Brain microvascular endothelial cell (primary cell): ENCODE measurements around the gene GPR68.

ENCODE experiments used
- DNase-seq: peaks from one replicate; pipeline ENCODE4 v3.0.0-alpha.2; 2020
- H3K27ac ChIP-seq: fragments of 250-450 bp; sonication (Bioruptor Pico); 2 replicates; pipeline ENCODE4 v1.5.1; 2020; ENCODE audit warnings: mild to moderate bottlenecking, moderate library complexity
- H3K27me3 ChIP-seq: fragments of 250-450 bp; sonication (Bioruptor Pico); replicated peaks from 2 replicates; pipeline ENCODE4 v1.5.1; 2020; ENCODE audit warnings: mild to moderate bottlenecking
- H3K36me3 ChIP-seq: fragments of 250-450 bp; sonication (Bioruptor Pico); replicated peaks from 2 replicates; pipeline ENCODE4 v1.5.1; 2020; ENCODE audit warnings: mild to moderate bottlenecking
- H3K4me3 ChIP-seq: 2 replicates; pipeline ENCODE4 v1.5.1; 2011; ENCODE audit warnings: low read depth, mild to moderate bottlenecking, control low read depth, low read length, moderate library complexity
- in situ Hi-C: cut with HindIII; loops from 2 replicates; pipeline ENCODE4 v1.10.0; 2017; ENCODE audit warnings: low sequenced_read_pairs, low pct_ligation_motif_present
- TF ChIP-seq, protein P1 (sequence below): IDR thresholded peaks from 2 replicates; pipeline ENCODE4 v1.5.1; 2011; ENCODE audit warnings: low read depth, mild to moderate bottlenecking, moderate library complexity, low read length, control low read depth, inconsistent platforms; ENCODE audit errors: missing control alignments

GPR68 gene

GRCh38 chr14:91284146-91284790, 39.8 kb upstream of the GPR68 start:
- in situ Hi-C loops: loop anchor here (25.0 kb wide), 2 partner anchors 97 to 372 kb away; no protein-coding TSS in a partner anchor
- peak; percentile 53 for DNase-seq
- H3K4me3 ChIP-seq: no peak overlapping the region
- TF ChIP-seq, protein P1, sequence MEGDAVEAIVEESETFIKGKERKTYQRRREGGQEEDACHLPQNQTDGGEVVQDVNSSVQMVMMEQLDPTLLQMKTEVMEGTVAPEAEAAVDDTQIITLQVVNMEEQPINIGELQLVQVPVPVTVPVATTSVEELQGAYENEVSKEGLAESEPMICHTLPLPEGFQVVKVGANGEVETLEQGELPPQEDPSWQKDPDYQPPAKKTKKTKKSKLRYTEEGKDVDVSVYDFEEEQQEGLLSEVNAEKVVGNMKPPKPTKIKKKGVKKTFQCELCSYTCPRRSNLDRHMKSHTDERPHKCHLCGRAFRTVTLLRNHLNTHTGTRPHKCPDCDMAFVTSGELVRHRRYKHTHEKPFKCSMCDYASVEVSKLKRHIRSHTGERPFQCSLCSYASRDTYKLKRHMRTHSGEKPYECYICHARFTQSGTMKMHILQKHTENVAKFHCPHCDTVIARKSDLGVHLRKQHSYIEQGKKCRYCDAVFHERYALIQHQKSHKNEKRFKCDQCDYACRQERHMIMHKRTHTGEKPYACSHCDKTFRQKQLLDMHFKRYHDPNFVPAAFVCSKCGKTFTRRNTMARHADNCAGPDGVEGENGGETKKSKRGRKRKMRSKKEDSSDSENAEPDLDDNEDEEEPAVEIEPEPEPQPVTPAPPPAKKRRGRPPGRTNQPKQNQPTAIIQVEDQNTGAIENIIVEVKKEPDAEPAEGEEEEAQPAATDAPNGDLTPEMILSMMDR: no peak
- no peaks in the 10 kb centered on the region for H3K27me3 ChIP-seq
- H3K36me3 ChIP-seq: no peaks in the 10 kb centered on the region
- H3K27ac ChIP-seq: no peak overlapping the region

DNA sequence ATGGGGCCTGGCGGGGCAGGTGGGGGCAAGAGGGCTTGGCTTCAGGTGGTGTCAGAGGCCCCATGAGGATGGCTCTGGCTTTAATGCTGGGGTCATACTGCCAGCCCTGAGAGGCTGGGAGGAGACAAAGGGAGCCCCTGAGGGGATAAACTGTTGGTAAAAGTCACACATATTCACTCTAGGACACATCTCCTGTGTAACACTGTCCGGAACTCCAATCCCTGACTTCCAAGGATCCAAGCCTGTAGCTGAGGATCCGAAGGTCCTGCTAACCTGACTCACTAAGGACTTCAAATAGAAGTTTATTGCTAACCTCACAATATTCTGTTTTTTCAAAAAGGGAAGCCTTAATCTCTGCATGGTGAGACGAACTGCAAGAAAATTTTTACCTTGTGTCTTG, 39.2 kb upstream of the GPR68 start:
- Histone ChIP-seq H3K4me3 (no peak overlapping the region), H3K27ac (no peak overlapping the region), H3K36me3 (no peaks in the 10 kb centered on the region), H3K27me3 (no peaks in the 10 kb centered on the region)
- DNase-seq: no peak
- in situ Hi-C loops: loop anchor here (25.0 kb wide), 2 partner anchors 96 to 371 kb away; no protein-coding TSS in a partner anchor
- TF ChIP-seq, protein P1: no peak

GRCh38 chr14:91282954-91283645, 38.6 kb upstream of the GPR68 start:
- no peak for DNase-seq
- TF ChIP-seq, protein P1: no peak
- no peak overlapping the region for H3K4me3 ChIP-seq
- no peak overlapping the region for H3K27ac ChIP-seq
- no peaks in the 10 kb centered on the region for H3K27me3 ChIP-seq
- H3K36me3 ChIP-seq: no peaks in the 10 kb centered on the region
- in situ Hi-C loops: loop anchor here (25.0 kb wide), 2 partner anchors 96 to 371 kb away; no protein-coding TSS in a partner anchor

- no peak overlapping the region for H3K4me3 ChIP-seq
- no peaks in the 10 kb centered on the region for H3K36me3 ChIP-seq
Measured at GRCh38 chr14:91281346-91281745, 36.8 kb upstream of the GPR68 start.

DNA sequence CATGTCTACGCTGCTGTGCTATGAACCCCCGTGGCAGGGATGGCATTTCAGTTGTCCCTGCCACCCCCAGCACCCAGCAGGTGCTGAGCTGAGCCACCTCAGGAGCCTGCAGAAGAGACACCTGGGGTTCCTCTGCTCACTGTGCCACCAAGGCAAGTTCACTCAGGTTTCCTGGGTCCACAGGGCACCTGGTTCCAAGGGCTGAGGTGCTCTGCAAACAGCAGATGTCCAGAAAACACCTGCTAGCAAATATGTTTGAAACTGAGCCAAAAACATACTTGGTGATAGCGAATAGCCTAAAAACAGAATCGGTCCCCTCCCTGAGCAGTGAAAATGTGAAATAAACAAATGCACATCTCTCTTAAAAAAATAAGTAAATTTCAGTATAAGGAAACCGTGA, 35.6 kb upstream of the GPR68 start:
- Histone ChIP-seq H3K27ac (no peak overlapping the region), H3K27me3 (no peaks in the 10 kb centered on the region), H3K4me3 (no peak overlapping the region), H3K36me3 (no peaks in the 10 kb centered on the region)
- in situ Hi-C loops: loop anchor here (25.0 kb wide), 2 partner anchors 93 to 368 kb away; no protein-coding TSS in a partner anchor
- TF ChIP-seq, protein P1: no peak
- no peak for DNase-seq

More at GRCh38 chr14:91281346-91281745, 36.8 kb upstream of the GPR68 start:
- no peaks in the 10 kb centered on the region for H3K27me3 ChIP-seq
- H3K27ac ChIP-seq: no peak overlapping the region
- DNase-seq: no peak
- in situ Hi-C loops: loop anchor here (25.0 kb wide), 2 partner anchors 94 to 369 kb away; no protein-coding TSS in a partner anchor
- TF ChIP-seq, protein P1: no peak
